Mesendoderm (in vitro differentiated cells): ENCODE measurements around the gene ZSWIM7.
A peak's percentile ranks its signal among the peaks of the same experiment; 100 is the strongest.

Experiments used
- DNase-seq: peaks from one replicate; pipeline ENCODE4 v3.0.0; 2013
- H2AK5ac ChIP-seq: 2 replicates; pipeline ENCODE4 v1.6.1; 2013; ENCODE audit warnings: low read length, inconsistent platforms
- H2BK120ac ChIP-seq: 2 replicates; pipeline ENCODE4 v1.6.1; 2013; ENCODE audit warnings: low read depth, mild to moderate bottlenecking, low read length, moderate library complexity, mixed read lengths
- H2BK15ac ChIP-seq: replicated peaks from 2 replicates; pipeline ENCODE4 v1.6.1; 2013; ENCODE audit warnings: low read depth, mild to moderate bottlenecking, moderate library complexity
- H2BK5ac ChIP-seq: 2 replicates; pipeline ENCODE4 v1.6.1; 2013; ENCODE audit warnings: low read length, inconsistent platforms
- H3K18ac ChIP-seq: 2 replicates; pipeline ENCODE4 v1.6.1; 2013; ENCODE audit warnings: mild to moderate bottlenecking, low read length, mixed read lengths
- H3K23ac ChIP-seq: one replicate; pipeline ENCODE4 v1.6.1; 2013; ENCODE audit warnings: low read length
- H3K27ac ChIP-seq: 2 replicates; pipeline ENCODE4 v1.5.1; 2013; ENCODE audit warnings: low read depth, mild to moderate bottlenecking, inconsistent platforms, low read length, moderate library complexity
- H3K27me3 ChIP-seq: 2 replicates; pipeline ENCODE4 v1.6.1; 2013; ENCODE audit warnings: low read length, control low read depth, mild to moderate bottlenecking, inconsistent platforms; ENCODE audit not compliant: insufficient read depth, poor library complexity
- H3K36me3 ChIP-seq: 2 replicates; pipeline ENCODE4 v1.6.1; 2013; ENCODE audit warnings: low read length, inconsistent platforms; ENCODE audit not compliant: control insufficient read depth, insufficient read depth
- H3K4ac ChIP-seq: one replicate; pipeline ENCODE4 v1.6.1; 2013; ENCODE audit warnings: low read depth, mild to moderate bottlenecking, low read length, moderate library complexity
- H3K4me1 ChIP-seq: 2 replicates; pipeline ENCODE4 v1.6.1; 2013; ENCODE audit warnings: low read depth, low read length, inconsistent platforms; ENCODE audit not compliant: control insufficient read depth
- H3K4me2 ChIP-seq: 2 replicates; pipeline ENCODE4 v1.6.1; 2013; ENCODE audit warnings: low read length
- H3K4me3 ChIP-seq: 2 replicates; pipeline ENCODE4 v1.5.1; 2013; ENCODE audit warnings: mild to moderate bottlenecking, low read length
- H3K56ac ChIP-seq: one replicate; pipeline ENCODE4 v1.6.1; 2013; ENCODE audit warnings: low read length
- H3K79me1 ChIP-seq: 2 replicates; pipeline ENCODE4 v1.6.1; 2013; ENCODE audit warnings: low read length, inconsistent platforms
- H3K79me2 ChIP-seq: 2 replicates; pipeline ENCODE4 v1.6.1; 2013; ENCODE audit warnings: mild to moderate bottlenecking, low read length; ENCODE audit not compliant: control insufficient read depth, insufficient read depth
- H3K9ac ChIP-seq: 2 replicates; pipeline ENCODE4 v1.6.1; 2013; ENCODE audit warnings: low read length, inconsistent platforms
- H4K5ac ChIP-seq: one replicate; pipeline ENCODE4 v1.6.1; 2013; ENCODE audit warnings: low read length
- H4K8ac ChIP-seq: one replicate; pipeline ENCODE4 v1.6.1; 2013; ENCODE audit warnings: low read depth, mild to moderate bottlenecking, control low read depth, low read length, moderate library complexity
- WGBS: extraction: QIAGEN DNeasy Blood & Tissue Kit; methylation state at CpG from one replicate; pipeline ENCODE4 v1.1.7; 2013; ENCODE audit warnings: low lambda C conversion rate, missing lambda C conversion rate; ENCODE audit not compliant: insufficient coverage; ENCODE audit errors: extremely low coverage; 5-methylcytosine and 5-hydroxymethylcytosine counted together

ZSWIM7 gene

DNA sequence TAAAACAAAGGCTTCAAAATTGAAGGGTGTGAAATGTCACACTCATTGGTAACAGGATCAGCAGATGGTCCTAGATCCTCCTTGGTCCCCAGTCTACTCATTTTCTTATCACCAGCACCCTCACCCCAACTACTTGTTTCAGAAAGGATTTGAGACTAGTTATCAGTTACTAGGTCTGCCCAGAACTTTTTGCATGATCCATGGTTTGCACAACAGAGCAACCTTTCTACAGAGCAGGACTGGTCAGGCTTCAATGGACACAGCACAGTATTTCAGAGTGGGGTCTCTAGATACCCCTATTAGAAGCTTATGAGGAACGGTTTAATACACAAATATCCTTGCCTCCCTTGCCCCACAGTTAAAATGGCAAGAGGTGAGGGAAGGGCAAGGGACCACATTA lies 25.7 kb upstream of the ZSWIM7 start:
- H3K36me3 ChIP-seq = peaks cover 9% of the 10 kb centered on the region
- no peak overlapping the region for H2BK120ac ChIP-seq
- no peak overlapping the region for H4K5ac ChIP-seq
- no CpG with 5 or more reads among the region's 1 CpG for WGBS
- no peak overlapping the region for H3K23ac ChIP-seq
- no peak overlapping the region for H3K4me3 ChIP-seq
- no peaks in the 10 kb centered on the region for H3K79me1 ChIP-seq
- no peak overlapping the region for H3K18ac ChIP-seq
- no peak for DNase-seq
- H3K4me2 ChIP-seq = no peak overlapping the region
- no peak overlapping the region for H3K4ac ChIP-seq
- H3K9ac ChIP-seq = no peak overlapping the region
- no peak overlapping the region for H3K56ac ChIP-seq
- peaks cover 7% of the 10 kb centered on the region for H3K79me2 ChIP-seq
- H2BK15ac ChIP-seq = no peak overlapping the region
- no peak overlapping the region for H4K8ac ChIP-seq
- no peak overlapping the region for H3K27ac ChIP-seq
- no peak overlapping the region for H2AK5ac ChIP-seq
- no peak overlapping the region for H2BK5ac ChIP-seq
- H3K4me1 ChIP-seq = peaks cover 2% of the 10 kb centered on the region
- H3K27me3 ChIP-seq = no peaks in the 10 kb centered on the region

DNA sequence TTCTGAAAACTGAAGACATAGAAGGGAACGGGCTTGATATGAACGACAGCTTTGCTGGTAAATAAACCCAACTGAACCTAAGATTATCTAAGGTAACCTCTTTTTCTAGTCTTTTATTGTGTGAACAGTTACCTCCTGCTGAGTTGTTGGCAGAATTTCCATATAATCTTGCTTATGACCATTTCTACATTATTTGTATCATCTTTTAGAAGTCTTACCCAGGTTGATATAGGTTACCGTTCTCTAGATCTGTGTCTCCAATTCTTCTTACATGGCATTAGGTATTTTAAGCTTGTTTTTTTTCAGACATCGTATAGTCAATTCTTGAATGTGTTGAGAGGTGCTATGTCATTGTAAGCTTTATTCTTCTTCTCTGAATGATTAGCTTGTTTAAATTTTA lies 24.4 kb upstream of the ZSWIM7 start:
- H4K5ac ChIP-seq = no peak overlapping the region
- no CpG with 5 or more reads among the region's 4 CpGs for WGBS

DNA sequence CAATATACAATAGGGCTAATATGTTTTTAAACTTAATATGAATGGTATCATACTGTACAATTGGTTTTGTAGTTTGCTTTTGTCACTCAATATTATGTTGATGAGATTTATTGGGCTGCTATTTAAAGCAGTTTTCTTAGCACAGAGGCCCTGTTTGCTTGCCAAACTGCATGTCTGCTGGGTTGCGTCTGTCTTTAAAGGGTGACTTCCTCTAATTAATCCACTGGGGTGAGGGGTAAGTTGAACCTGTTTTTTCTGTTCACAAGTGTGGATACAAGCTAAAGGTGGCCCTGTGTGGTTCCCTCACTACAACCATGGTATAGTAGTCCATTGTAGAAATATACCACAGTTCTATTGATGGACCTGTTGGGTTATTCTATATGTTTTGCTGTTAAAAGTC lies 19.8 kb upstream of the ZSWIM7 start:
- no peak overlapping the region for H3K56ac ChIP-seq
- H3K4ac ChIP-seq = no peak overlapping the region
- no CpG with 5 or more reads among the region's 1 CpG for WGBS
- no peak overlapping the region for H3K27ac ChIP-seq
- H4K8ac ChIP-seq = no peak overlapping the region
- H3K9ac ChIP-seq = no peak overlapping the region
- no peak overlapping the region for H3K18ac ChIP-seq
- H2AK5ac ChIP-seq = no peak overlapping the region
- H3K79me1 ChIP-seq = no peaks in the 10 kb centered on the region
- no peak overlapping the region for H3K23ac ChIP-seq
- H4K5ac ChIP-seq = no peak overlapping the region
- DNase-seq = no peak
- peaks cover 7% of the 10 kb centered on the region for H3K79me2 ChIP-seq
- H2BK15ac ChIP-seq = no peak overlapping the region
- no peak overlapping the region for H2BK120ac ChIP-seq
- no peak overlapping the region for H3K4me2 ChIP-seq
- H3K4me1 ChIP-seq = no peaks in the 10 kb centered on the region
- H3K4me3 ChIP-seq = no peak overlapping the region
- H3K36me3 ChIP-seq = no peaks in the 10 kb centered on the region
- no peak overlapping the region for H2BK5ac ChIP-seq
- H3K27me3 ChIP-seq = no peaks in the 10 kb centered on the region

More for the DNA sequence above, 24.4 kb upstream of the ZSWIM7 start:
- H2BK120ac ChIP-seq = no peak overlapping the region
- H3K4me3 ChIP-seq = no peak overlapping the region
- H3K4ac ChIP-seq = no peak overlapping the region
- H3K27me3 ChIP-seq = no peaks in the 10 kb centered on the region
- no peak overlapping the region for H3K18ac ChIP-seq
- peaks cover 5% of the 10 kb centered on the region for H3K36me3 ChIP-seq
- H3K4me2 ChIP-seq = no peak overlapping the region
- no peak for DNase-seq
- H3K79me2 ChIP-seq = peaks cover 7% of the 10 kb centered on the region
- no peak overlapping the region for H3K56ac ChIP-seq
- no peak overlapping the region for H4K8ac ChIP-seq
- H3K79me1 ChIP-seq = no peaks in the 10 kb centered on the region
- H3K27ac ChIP-seq = no peak overlapping the region
- no peak overlapping the region for H2BK15ac ChIP-seq
- no peak overlapping the region for H2AK5ac ChIP-seq
- H3K23ac ChIP-seq = no peak overlapping the region
- no peak overlapping the region for H2BK5ac ChIP-seq
- peaks cover 2% of the 10 kb centered on the region for H3K4me1 ChIP-seq
- H3K9ac ChIP-seq = no peak overlapping the region

DNA sequence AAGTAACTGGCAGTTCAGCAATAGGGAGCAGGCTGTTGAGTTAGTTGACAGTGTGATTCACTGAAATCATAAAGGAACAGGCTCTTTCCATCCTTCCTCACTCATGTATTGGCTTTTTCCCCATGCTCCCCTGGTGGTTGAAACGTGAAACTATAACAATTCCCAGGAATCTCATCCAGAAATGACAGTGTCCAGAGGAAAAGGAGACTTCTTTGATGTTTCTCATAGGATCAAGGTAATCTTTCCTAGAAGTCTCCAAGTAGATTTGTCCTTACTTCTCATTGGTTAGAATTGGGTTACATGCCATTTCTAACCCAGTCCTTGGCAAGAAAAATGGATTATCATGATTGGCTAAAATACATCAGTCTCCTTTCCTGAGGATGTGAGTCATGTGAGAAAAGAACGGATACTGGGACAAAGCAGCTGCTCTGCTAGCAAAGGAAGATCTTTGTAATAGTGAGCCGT lies 14.5 kb upstream of the ZSWIM7 start:
- no CpG with 5 or more reads among the region's 3 CpGs for whole genome bisulfite sequencing
- H4K8ac ChIP-seq = no peak overlapping the region

DNA sequence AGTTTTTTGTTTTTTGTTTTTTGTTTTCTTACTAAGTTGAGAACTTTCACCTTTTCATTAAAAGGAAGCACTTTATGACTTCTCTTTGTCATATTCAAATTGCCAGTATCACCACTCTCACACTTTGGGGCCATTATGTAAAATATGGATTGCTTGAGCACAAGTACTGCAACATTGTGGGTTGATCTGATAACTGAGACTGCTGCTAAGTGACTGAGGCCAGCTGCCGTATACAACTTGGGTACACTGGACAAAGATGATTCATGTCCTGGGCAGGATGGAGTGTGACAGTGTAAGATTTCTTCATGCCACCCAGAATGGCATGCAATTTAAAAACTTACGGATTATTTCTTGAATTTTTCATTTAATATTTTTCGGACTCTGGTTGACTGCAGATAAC lies 7.9 kb upstream of the ZSWIM7 start:
- Histone ChIP-seq H3K23ac (no peak overlapping the region), H3K4me3 (no peak overlapping the region), H2BK120ac (no peak overlapping the region), H3K4me2 (no peak overlapping the region), H3K9ac (no peak overlapping the region), H3K79me1 (peaks cover 4% of the 10 kb centered on the region), H3K36me3 (peaks cover 7% of the 10 kb centered on the region), H3K79me2 (no peaks in the 10 kb centered on the region), H2BK5ac (no peak overlapping the region), H3K18ac (no peak overlapping the region), H3K4ac (no peak overlapping the region), H3K27ac (no peak overlapping the region), H3K4me1 (no peaks in the 10 kb centered on the region), H2AK5ac (no peak overlapping the region), H3K56ac (no peak overlapping the region), H4K5ac (no peak overlapping the region), H3K27me3 (no peaks in the 10 kb centered on the region), H4K8ac (no peak overlapping the region), H2BK15ac (no peak overlapping the region)
- no peak for DNase-seq
- WGBS = no CpG with 5 or more reads among the region's 3 CpGs

More for the DNA sequence above, 14.5 kb upstream of the ZSWIM7 start:
- Histone ChIP-seq H3K4ac (no peak overlapping the region), H3K9ac (no peak overlapping the region), H3K36me3 (peaks cover 2% of the 10 kb centered on the region), H3K4me2 (no peak overlapping the region), H3K27me3 (no peaks in the 10 kb centered on the region), H4K5ac (no peak overlapping the region), H2BK120ac (no peak overlapping the region), H3K56ac (no peak overlapping the region), H2BK5ac (no peak overlapping the region), H3K4me1 (no peaks in the 10 kb centered on the region), H2BK15ac (no peak overlapping the region), H3K18ac (no peak overlapping the region), H3K4me3 (no peak overlapping the region), H3K79me2 (peaks cover 2% of the 10 kb centered on the region), H2AK5ac (no peak overlapping the region), H3K27ac (no peak overlapping the region), H3K23ac (no peak overlapping the region), H3K79me1 (peaks cover 2% of the 10 kb centered on the region)
- peak; percentile 45 for DNase-seq

DNA sequence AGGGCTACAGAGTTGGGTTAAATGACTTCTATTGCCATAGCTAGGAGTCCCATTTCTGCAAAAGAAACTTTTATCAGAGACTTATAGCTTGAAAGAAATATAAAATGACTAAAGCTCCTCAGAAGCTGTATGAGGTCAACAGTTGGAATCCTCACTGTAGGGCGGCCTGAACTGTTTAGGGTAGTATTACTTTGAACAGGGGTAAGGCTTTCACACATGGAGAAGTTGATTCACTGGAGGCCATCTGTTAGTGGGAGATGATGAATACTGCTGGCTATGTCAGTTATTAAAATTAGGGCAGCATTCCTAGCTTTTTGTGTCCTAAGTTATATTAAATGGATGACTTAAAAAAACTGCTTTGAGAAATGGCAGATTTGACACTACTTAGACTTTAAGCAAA lies 6.1 kb upstream of the ZSWIM7 start:
- Histone ChIP-seq H3K4me2 (no peak overlapping the region), H2BK5ac (no peak overlapping the region), H3K79me1 (peaks cover 14% of the 10 kb centered on the region), H4K8ac (no peak overlapping the region), H2AK5ac (no peak overlapping the region), H3K27ac (no peak overlapping the region), H3K36me3 (peaks cover 7% of the 10 kb centered on the region), H3K79me2 (peaks cover 13% of the 10 kb centered on the region), H3K23ac (no peak overlapping the region), H4K5ac (no peak overlapping the region), H2BK15ac (no peak overlapping the region), H3K9ac (no peak overlapping the region), H3K56ac (no peak overlapping the region), H3K27me3 (no peaks in the 10 kb centered on the region), H2BK120ac (no peak overlapping the region), H3K4me3 (no peak overlapping the region), H3K4ac (no peak overlapping the region), H3K18ac (no peak overlapping the region), H3K4me1 (peaks cover 3% of the 10 kb centered on the region)
- WGBS = no CpG with 5 or more reads among the region's 1 CpG
- no peak for DNase-seq
